GM12872 (cell line): ENCODE measurements around the gene DNAH6.

ENCODE experiments used
- TF ChIP-seq, protein P1 (sequence below): IDR thresholded peaks from 3 replicates; pipeline ENCODE4 v1.5.1; 2011; ENCODE audit warnings: low read depth, mild to moderate bottlenecking, low read length, moderate library complexity; ENCODE audit not compliant: insufficient read depth

Gene DNAH6

DNA sequence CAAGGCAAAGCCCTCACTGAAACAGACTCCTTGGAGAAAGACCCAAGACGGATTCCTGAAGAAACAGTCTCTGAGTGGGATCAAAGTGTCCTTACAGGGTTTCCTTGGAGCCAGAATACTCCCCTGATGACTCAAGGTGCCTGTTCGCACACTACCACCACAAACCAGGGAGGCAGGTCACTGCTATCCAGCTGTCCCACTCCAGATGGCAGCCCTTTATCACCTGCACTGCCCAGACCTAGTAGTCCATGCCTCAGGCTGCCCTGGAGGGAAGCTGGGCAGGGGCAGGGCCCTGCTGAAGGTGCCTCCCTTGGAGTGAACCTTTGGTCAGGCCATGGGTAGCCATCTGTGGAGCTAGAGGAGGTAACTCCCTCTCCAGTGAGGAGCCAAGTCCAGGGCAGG, 330.4 kb downstream of the DNAH6 start:
- TF ChIP-seq, protein P1, sequence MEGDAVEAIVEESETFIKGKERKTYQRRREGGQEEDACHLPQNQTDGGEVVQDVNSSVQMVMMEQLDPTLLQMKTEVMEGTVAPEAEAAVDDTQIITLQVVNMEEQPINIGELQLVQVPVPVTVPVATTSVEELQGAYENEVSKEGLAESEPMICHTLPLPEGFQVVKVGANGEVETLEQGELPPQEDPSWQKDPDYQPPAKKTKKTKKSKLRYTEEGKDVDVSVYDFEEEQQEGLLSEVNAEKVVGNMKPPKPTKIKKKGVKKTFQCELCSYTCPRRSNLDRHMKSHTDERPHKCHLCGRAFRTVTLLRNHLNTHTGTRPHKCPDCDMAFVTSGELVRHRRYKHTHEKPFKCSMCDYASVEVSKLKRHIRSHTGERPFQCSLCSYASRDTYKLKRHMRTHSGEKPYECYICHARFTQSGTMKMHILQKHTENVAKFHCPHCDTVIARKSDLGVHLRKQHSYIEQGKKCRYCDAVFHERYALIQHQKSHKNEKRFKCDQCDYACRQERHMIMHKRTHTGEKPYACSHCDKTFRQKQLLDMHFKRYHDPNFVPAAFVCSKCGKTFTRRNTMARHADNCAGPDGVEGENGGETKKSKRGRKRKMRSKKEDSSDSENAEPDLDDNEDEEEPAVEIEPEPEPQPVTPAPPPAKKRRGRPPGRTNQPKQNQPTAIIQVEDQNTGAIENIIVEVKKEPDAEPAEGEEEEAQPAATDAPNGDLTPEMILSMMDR, result no peak

DNA sequence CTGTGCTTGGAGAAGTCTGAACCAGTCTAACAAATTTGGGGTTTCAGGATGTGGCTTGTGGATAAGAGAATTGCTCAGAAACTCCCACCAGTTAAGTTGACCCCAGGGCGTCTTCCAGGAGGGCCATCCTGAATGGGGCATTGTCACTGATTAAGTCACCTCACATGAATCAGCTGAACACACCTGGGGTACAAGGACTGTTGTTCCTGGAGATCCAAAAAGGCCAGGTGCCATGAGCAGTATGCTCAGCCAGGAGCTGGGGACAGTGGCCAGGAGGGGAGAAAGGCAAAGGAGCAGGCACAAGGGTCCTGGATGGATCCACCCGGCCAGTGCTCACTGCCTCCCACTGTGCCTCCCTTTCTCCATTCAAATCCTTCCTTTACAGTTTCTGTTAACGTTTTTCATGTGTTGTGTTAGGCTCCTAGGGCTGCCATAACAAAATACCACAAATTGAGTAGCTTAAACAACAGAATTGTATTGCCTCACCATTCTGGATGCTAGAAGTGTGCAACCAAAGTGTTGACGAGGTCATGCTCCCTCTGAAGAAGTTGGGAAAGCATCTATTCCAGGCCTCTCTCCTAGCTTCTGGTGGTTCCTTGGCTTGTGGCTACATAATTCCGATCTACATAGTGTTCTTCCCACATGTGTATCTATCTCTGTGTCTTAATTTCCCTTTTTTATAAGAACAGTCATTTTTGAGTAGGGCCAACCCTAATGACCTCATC, 331.2 kb downstream of the DNAH6 start:
- TF ChIP-seq, protein P1, result no peak

DNA sequence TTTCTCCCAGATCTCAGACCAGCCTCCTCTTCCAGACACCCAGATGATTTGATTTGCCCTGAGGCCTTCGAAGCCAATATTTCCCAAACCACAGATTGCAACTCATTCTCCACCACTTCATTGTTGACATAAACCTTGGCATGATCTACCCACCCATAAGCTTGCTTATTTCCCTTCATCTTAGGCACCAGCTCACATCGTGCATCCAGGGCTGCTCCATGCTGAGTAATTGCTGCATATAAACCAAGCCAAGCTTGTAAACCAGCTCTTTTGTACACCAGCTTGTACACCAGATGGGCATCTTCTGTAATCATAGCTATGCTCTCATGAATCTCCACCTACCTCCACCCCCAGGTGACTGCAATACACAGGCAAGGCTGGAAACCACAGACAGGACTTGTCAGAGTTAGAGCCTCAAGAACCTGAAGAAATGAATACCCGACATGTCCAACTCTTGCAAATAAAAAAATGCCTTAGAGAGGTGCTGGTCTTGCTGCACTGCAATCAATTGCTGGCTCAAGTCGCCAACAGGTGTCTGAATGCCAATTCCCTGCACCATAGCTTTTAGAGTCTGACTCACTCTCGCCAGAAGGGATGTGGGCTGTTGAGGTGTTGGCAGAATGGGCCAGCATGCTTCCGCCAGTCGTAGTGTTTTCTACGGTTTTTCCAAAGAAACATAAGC, 333.1 kb downstream of the DNAH6 start:
- TF ChIP-seq, protein P1, result no peak

DNA sequence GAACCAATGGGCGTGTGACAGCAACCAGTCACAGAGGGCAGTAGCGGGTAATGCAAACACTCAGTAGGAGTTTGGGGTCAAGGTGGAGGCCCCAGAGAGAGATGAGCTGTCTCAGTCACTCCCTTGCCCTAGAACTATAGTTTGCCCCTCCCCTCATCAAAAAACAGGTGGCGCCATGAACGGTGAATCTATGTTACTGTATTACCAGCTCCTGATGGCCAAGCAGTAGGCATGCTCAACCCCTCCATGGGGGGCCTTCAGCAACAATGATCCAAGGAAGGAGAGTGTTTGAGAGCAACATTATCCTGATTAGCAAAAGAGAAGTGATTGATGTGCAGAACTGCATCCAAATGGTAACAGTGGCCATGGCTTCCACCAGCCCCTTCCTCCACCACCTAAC, 334.2 kb downstream of the DNAH6 start:
- TF ChIP-seq, protein P1, result no peak

DNA sequence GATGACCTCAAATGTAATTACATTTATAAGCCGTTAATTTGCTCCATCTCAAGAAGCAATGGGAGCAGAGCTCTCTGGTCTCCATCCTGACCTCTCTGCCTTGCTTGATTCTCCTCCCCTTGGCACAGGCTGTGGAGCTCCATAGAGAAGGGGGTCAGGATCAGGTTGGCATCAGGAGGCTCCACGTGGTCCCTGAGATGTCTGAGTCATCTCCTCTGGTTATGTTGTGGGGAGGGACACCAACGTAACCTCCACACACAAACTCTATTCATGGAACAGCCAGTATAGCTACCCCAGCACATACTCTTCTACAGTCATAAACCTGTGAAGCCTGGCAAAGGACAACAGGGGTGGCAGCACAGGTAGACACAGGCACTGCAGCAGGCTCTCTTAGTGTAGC, 335.6 kb downstream of the DNAH6 start:
- TF ChIP-seq, protein P1, result no peak

DNA sequence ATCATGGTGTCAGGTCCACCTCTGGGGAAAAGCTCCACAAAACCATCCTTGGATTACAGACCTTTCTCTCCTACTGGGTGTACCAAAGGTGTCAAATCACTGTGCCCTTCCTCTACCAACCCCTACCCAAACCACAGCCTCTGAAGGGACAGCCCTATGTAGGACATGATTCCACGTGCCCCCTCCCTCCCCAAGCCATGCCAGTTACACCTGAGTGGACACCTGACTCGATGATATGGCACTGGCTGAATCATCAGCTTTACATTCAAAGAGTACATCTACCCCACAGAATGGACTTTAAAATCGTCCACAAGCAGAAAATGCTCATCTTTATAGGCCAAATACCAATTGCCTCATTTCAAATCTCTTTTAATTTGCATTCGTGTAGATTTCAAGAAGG, 338.6 kb downstream of the DNAH6 start:
- TF ChIP-seq, protein P1, result no peak

DNA sequence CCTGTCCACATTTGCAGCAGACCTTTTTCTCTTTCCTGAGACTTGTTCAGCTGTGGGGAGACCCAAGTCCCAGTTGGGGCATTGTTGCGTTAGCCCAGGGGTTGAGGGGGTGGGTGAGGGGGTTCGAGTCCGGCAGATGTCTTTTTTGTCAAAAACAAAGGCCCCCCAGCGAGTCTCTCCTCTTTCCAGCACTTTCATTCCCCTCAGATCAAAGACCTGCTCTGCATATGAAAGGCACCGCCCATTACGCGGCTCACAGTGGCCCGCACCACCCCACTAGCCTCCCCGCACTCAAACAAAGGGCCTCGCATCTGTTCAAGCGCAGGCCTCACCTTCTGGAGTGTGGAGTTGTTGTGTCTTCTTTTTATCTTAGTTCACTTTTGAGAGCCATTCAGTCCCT, 339.4 kb downstream of the DNAH6 start:
- TF ChIP-seq, protein P1, result no peak
